GM12891 (cell line): ENCODE data around the gene TLK2.

Experiments used
- PAX5 ChIP-seq: IDR thresholded peaks from 2 replicates; pipeline ENCODE4 v1.6.1; 2011; ENCODE audit warnings: low read length, moderate library complexity, mild to moderate bottlenecking; ENCODE audit not compliant: insufficient read depth, severe bottlenecking
- POLR2A ChIP-seq: IDR thresholded peaks from 2 replicates; pipeline ENCODE4 v1.6.1; 2011; ENCODE audit warnings: low read depth, low read length, control low read depth
- POLR2AphosphoS5 ChIP-seq: IDR thresholded peaks from 2 replicates; pipeline ENCODE4 v1.6.1; 2011; ENCODE audit warnings: low read depth, low read length, control low read depth
- POU2F2 ChIP-seq: IDR thresholded peaks from 2 replicates; pipeline ENCODE4 v1.6.1; 2011; ENCODE audit warnings: low read depth, mild to moderate bottlenecking, control low read depth, low read length, moderate library complexity
- SPI1 ChIP-seq: IDR thresholded peaks from 2 replicates; pipeline ENCODE4 v1.6.1; 2011; ENCODE audit warnings: low read depth, low read length, control low read depth
- TAF1 ChIP-seq: IDR thresholded peaks from 2 replicates; pipeline ENCODE4 v1.6.1; 2011; ENCODE audit warnings: low read depth, low read length, control low read depth

- TF ChIP-seq POLR2AphosphoS5 = no peak
- TF ChIP-seq POLR2A = no peak
- TF ChIP-seq TAF1 = no peak
- TF ChIP-seq POU2F2 = no peak
- TF ChIP-seq PAX5 = no peak
- no peak for TF ChIP-seq SPI1
Measured at GRCh38 chr17:62644487-62645173, 166.0 kb downstream of the TLK2 start.
